Prostate gland (tissue), 2 donors: ENCODE measurements around the gene ALG1L2. TPM values are rescaled to one million over a fixed set of nuclear protein-coding genes. Genes with fewer than 3 reads are reported as not detected.
"Not testable (repeated sequence)": the region's sequence is repeated elsewhere in the genome, so short reads cannot be mapped to it uniquely, and the experiment has no call there.

ENCODE experiments used
- DNase-seq: peaks from one replicate; pipeline ENCODE4 v3.0.0-alpha.2; 2019; ENCODE audit warnings: low spot score
- H3K27ac ChIP-seq, 2 donors: fragments of 200-600 bp; sonication (generic); 2 replicates each; pipeline ENCODE4 v1.5.1; 2017 to 2019
- H3K27me3 ChIP-seq: fragments of 200-600 bp; sonication (generic); replicated peaks from 2 replicates; pipeline ENCODE4 v1.5.1; 2019; ENCODE audit not compliant: insufficient read depth
- H3K36me3 ChIP-seq, 2 donors: fragments of 200-600 bp; sonication (generic); 1 replicate in 1 of 2; 2 replicates in 1 of 2; pipeline versions ENCODE4 v1.5.1 to v1.8.1; 2017 to 2019
- H3K4me1 ChIP-seq: fragments of 200-600 bp; sonication (generic); replicated peaks from 2 replicates; pipeline ENCODE4 v1.5.1; 2019
- H3K4me3 ChIP-seq, 2 donors: fragments of 200-600 bp; sonication (generic); 2 replicates each; pipeline ENCODE4 v1.5.1; 2017 to 2019
- H3K9me3 ChIP-seq: fragments of 200-600 bp; sonication (generic); 2 replicates; pipeline ENCODE4 v1.5.1; 2017
- CTCF ChIP-seq, 4 experiments: fragments of 200-600 bp in 2 of 4; fragments of 450-650 bp in 2 of 4; sonication (generic) in 2 of 4; IDR thresholded peaks; 1 replicate in 3 of 4; 2 replicates in 1 of 4; pipeline ENCODE4 v1.5.1; 2016 to 2019; ENCODE audit warnings: antibody characterized with exemption in 4 of 4, mild to moderate bottlenecking in 2 of 4, moderate library complexity in 2 of 4
- POLR2A ChIP-seq: fragments of 450-650 bp; IDR thresholded peaks from one replicate; pipeline ENCODE4 v1.6.1; 2016; ENCODE audit warnings: antibody characterized with exemption, mild to moderate bottlenecking
- POLR2AphosphoS5 ChIP-seq: sonication (generic); formaldehyde crosslinking; IDR thresholded peaks from one replicate; pipeline ENCODE4 v1.6.1; 2017; ENCODE audit warnings: antibody characterized with exemption
- WGBS: methylation state at CpG from one replicate; pipeline ENCODE4 v1.1.5; 2018; 5-methylcytosine and 5-hydroxymethylcytosine counted together
- intact Hi-C: fragments of 100-400 bp; cut with DNase I; formaldehyde crosslinking; loops from one replicate; pipeline ENCODE4 v1.14.2; 2022
- total RNA-seq, 2 donors: library from RNA; depleted of rRNA; stranded (reverse); fragments of >200 nt; gene quantifications; one replicate each; pipeline ENCODE4 v1.1.0, GENCODE V29; 2016

The ALG1L2 gene
- not detected for total RNA-seq

DNA sequence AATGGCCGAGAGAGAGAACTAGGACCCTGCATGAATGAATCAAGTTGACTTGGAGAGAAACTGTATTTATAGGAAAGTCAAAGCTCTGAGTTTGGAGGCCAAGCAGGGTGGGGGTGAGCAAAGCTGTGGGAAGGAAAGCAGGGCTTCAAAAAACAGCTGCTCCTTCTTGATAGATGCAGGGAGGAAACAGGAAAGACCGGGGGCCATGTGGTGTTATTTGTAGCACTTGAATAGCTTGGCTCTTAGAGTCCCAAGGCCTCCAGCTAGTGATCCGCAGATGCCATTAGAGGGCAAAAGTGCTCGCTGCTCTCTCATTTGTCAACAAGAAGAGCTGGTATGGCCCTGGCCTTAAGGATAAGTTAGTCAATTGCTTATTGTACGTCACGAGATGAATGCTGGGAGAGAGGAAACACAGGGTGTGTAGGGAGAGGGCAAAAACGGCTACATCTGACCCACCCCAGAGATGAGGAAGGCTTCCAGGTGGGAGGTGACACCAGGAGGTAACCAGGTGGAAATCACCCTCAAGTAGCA, at the start of gene ALG1L2:
Gene ALG1L2, plus strand, starts transcription at position 481 of the 531 bp plus-strand sequence. CDS start 186 bp downstream, outside the sequence.
- Histone ChIP-seq H3K27ac (no peak within 1 kb of the TSS), H3K27me3 (no peaks in the 10 kb centered on the region), H3K36me3 (no peaks in the 10 kb centered on the region), H3K4me3 (no peak within 1 kb of the TSS), H3K4me1 (no peaks in the 10 kb centered on the region), H3K9me3 (no peaks in the 10 kb centered on the region)
- no peak for TF ChIP-seq POLR2AphosphoS5
- no peak for TF ChIP-seq CTCF (IDR thresholded peaks at IDR 0.05)
- no peak for TF ChIP-seq POLR2A
- no peak for DNase-seq
- intact Hi-C loops, result no loop called here
- 48% methylated on average over 7 of the region's 7 CpGs for WGBS

DNA sequence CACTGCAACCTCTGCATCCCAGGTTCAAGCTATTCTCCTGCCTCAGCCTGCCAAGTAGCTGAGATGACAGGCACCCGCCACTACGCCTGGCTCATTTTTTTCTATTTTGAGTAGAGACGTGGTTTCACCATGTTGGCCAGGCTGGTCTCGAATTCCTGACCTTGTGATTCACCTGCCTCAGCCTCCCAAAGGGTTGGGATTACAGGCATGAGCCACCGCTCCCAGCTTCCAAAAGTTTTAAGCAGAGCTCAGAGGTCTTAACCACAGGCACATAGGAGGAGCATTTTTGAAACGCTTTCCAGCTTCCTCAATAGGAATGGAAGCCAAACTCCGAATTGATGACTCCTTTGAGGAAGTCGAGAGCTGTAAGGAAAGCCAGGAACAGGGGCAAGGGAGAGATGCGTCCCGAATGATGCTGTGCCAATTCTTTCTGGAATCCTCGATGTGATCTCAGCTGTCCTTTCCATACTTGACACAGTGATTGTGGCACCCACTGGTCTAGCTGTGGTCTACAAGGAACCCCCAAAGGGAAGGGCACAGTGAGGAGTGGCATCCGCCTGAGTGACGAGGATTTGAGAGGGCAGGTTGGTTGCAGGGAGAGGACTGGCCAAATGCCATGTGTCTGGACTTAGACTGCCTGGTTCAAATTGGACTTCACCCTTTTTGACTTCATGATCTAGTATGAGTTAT, 44.4 kb upstream of the ALG1L2 start:
- DNase-seq, intact Hi-C loops, H3K4me3 ChIP-seq, H3K4me1 ChIP-seq, H3K36me3 ChIP-seq, H3K27me3 ChIP-seq, H3K9me3 ChIP-seq, H3K27ac ChIP-seq: not testable (repeated sequence)
- 78% methylated on average over 13 of the region's 13 CpGs for WGBS

DNA sequence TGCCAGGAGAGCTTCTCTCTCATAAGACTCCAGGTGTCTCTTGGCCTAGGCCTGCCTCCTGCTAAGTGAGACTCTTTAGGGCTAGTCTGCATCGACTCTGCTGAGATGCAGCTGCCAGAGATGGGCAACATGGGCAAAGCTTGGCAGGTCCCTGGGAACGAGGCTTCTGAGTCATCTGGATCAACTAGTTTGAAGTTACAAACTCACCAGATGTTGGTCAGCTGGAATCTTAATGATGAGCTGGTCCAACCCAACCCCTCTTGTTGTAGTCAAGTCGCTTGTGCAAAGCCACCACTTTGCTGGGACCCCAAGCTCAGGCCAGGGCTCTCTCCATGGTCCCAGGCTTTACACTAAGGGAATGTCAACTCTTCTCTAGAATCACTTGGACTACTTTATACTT, 38.9 kb upstream of the ALG1L2 start:
- DNase-seq, H3K4me3 ChIP-seq, intact Hi-C loops, H3K27me3 ChIP-seq, H3K36me3 ChIP-seq, H3K27ac ChIP-seq, H3K4me1 ChIP-seq, H3K9me3 ChIP-seq: not testable (repeated sequence)
- WGBS, result 87% methylated on average over 3 of the region's 3 CpGs

- H3K27me3 ChIP-seq, H3K27ac ChIP-seq, H3K36me3 ChIP-seq, H3K9me3 ChIP-seq, H3K4me3 ChIP-seq, DNase-seq, H3K4me1 ChIP-seq, intact Hi-C loops: not testable (repeated sequence)
- 63% methylated on average over 6 of the region's 6 CpGs for WGBS
Measured at GRCh38 chr3:130043658-130044057, 38.0 kb upstream of the ALG1L2 start.

DNA sequence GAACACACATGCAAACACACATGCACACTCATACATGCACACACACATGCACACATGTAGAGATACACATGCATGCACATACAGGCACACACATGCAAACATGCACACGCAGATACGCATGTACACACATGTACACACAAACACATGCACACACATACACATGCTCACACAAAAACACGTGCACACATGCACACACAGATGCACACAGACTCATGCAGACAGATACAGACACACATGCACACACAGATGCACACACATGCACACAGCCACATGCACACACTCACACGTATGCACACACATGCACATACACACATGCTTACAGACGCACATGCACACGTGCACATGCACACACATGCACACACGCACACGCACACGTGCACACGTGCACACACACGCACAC, 37.3 kb upstream of the ALG1L2 start:
- Histone ChIP-seq H3K27me3 (no peaks in the 10 kb centered on the region), H3K27ac (no peak overlapping the region), H3K9me3 (no peaks in the 10 kb centered on the region), H3K4me1 (no peaks in the 10 kb centered on the region), H3K36me3 (no peaks in the 10 kb centered on the region), H3K4me3 (no peak overlapping the region)
- WGBS, result 77% methylated on average over 11 of the region's 11 CpGs
- intact Hi-C loops, result no loop called here
- DNase-seq, result no peak
- TF ChIP-seq POLR2A, result no peak
- TF ChIP-seq POLR2AphosphoS5, result no peak
- no peak for TF ChIP-seq CTCF (IDR thresholded peaks at IDR 0.05)

GRCh38 chr3:130048726-130049125, 32.9 kb upstream of the ALG1L2 start:
- TF ChIP-seq POLR2AphosphoS5 (no peak), POLR2A (no peak), CTCF (IDR thresholded peaks at IDR 0.05) (no peak)
- Histone ChIP-seq H3K27me3 (no peaks in the 10 kb centered on the region), H3K36me3 (no peaks in the 10 kb centered on the region), H3K9me3 (no peaks in the 10 kb centered on the region), H3K4me1 (no peaks in the 10 kb centered on the region), H3K27ac (no peak overlapping the region), H3K4me3 (no peak overlapping the region)
- 88% methylated on average over 3 of the region's 6 CpGs for WGBS
- intact Hi-C loops, result no loop called here
- no peak for DNase-seq

DNA sequence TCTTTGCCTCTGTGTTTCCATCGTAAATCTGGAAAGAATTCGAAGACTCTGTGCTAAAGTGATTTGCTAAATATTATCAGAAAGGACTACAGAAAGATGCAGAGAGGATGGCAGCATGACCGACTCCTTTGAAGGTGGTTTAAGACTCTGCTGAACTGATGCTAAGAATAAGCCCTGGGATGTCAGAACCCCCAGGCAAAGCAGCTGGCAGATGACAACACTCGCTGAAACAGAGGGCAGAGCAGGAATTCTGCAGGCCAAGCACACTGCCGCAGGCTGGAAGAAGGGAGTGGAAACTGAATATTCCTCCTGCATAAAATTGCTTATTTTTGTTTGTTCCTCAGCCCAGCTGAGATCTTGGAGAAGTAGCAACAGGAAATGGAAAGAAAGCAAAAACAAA, 29.3 kb upstream of the ALG1L2 start:
- H3K4me1 ChIP-seq, H3K4me3 ChIP-seq, DNase-seq, H3K27ac ChIP-seq, H3K9me3 ChIP-seq, H3K27me3 ChIP-seq, H3K36me3 ChIP-seq, intact Hi-C loops: not testable (repeated sequence)
- WGBS, result 51% methylated on average over 5 of the region's 5 CpGs

GRCh38 chr3:130052965-130053364, 28.7 kb upstream of the ALG1L2 start:
- H3K4me3 ChIP-seq, DNase-seq, H3K9me3 ChIP-seq, H3K4me1 ChIP-seq, H3K27me3 ChIP-seq, intact Hi-C loops, H3K27ac ChIP-seq, H3K36me3 ChIP-seq: not testable (repeated sequence)
- 26% methylated on average over 2 of the region's 4 CpGs for WGBS

GRCh38 chr3:130057536-130058266, 23.9 kb upstream of the ALG1L2 start:
- DNase-seq, H3K4me3 ChIP-seq, H3K27ac ChIP-seq, H3K27me3 ChIP-seq, H3K4me1 ChIP-seq, H3K36me3 ChIP-seq, intact Hi-C loops, H3K9me3 ChIP-seq: not testable (repeated sequence)
- WGBS, result 77% methylated on average over 14 of the region's 15 CpGs
